ENCODE results near the gene KCND3.

- TF ChIP-seq CTCF (conservative IDR thresholded peaks at IDR 0.05) = no peak
- TF ChIP-seq EZH2 (IDR thresholded peaks at IDR 0.05; ENCODE audit: low read depth) = no peak
Observed at GRCh38 chr1:111862599-111862998, 126.9 kb downstream of the KCND3 start.

All from PC-9 (cell line).